SH-SY5Y (cell line): ENCODE data around the gene OSBPL1A.

ENCODE experiments used
- GATA2 ChIP-seq: IDR thresholded peaks from 2 replicates; pipeline ENCODE4 v1.6.1; 2011; ENCODE audit warnings: mild to moderate bottlenecking, low read depth, low read length
- GATA3 ChIP-seq: IDR thresholded peaks from 2 replicates; pipeline ENCODE4 v1.6.1; 2011; ENCODE audit warnings: low read depth, mild to moderate bottlenecking, low read length, moderate library complexity

- TF ChIP-seq GATA3 (no peak), GATA2 (no peak)
Observed at GRCh38 chr18:24270358-24270936, 127.2 kb downstream of the OSBPL1A start.
